ENCODE measurements around the gene ANO2.

Gene ANO2

DNA sequence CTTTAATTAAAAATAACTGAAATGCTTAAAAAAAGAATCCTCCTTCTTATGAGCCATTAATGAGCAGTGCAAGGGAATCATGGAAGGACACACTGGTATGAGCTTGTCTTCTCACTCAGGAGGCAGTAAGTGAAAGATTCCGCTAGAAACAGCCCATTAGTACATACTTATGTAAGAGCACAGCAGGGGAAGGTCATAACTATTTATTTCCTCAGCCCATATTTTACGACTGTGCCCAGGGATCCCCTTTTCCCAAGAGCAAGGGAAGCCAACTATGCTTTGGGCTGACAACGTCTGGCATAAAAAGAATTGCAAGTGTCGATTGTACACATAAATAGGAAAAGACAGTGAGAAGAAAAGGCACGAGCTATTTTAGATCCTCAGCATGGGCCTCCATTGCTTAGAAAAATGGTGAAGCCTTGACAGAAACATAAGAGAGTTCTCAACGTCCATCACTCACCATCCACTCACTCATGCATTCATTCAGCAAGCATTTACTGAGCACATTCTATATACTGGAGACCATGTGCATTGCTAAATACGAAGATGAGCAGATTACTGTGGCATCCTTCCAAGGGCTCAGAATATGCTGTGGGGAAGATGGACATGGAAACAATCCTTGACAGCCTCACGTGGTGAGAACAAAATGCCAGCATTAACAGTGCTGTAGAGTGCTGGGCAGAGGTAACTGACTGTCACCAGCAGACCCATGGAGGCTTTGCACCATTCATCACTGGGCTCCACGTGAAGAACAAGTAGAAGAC is 360.5 kb downstream of the ANO2 start:
- TF ChIP-seq, protein P1, sequence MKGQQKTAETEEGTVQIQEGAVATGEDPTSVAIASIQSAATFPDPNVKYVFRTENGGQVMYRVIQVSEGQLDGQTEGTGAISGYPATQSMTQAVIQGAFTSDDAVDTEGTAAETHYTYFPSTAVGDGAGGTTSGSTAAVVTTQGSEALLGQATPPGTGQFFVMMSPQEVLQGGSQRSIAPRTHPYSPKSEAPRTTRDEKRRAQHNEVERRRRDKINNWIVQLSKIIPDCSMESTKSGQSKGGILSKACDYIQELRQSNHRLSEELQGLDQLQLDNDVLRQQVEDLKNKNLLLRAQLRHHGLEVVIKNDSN (IDR thresholded peaks at IDR 0.05), result no peak
- TF ChIP-seq EP300 (IDR thresholded peaks at IDR 0.05; ENCODE audit: borderline replicate concordance) (no peak), CREB1 (IDR thresholded peaks at IDR 0.05; ENCODE audit: low read depth) (no peak), YY1 (IDR thresholded peaks at IDR 0.05; ENCODE audit: low read depth) (no peak), RAD21 (IDR thresholded peaks at IDR 0.05; ENCODE audit: low read depth) (no peak), ZBTB7A (IDR thresholded peaks at IDR 0.05; ENCODE audit: low read depth) (no peak), TCF12 (IDR thresholded peaks at IDR 0.05; ENCODE audit: low read depth) (no peak), FOXM1 (IDR thresholded peaks at IDR 0.05; ENCODE audit: borderline replicate concordance, low read depth) (no peak), TEAD4 (IDR thresholded peaks at IDR 0.05) (no peak)

DNA sequence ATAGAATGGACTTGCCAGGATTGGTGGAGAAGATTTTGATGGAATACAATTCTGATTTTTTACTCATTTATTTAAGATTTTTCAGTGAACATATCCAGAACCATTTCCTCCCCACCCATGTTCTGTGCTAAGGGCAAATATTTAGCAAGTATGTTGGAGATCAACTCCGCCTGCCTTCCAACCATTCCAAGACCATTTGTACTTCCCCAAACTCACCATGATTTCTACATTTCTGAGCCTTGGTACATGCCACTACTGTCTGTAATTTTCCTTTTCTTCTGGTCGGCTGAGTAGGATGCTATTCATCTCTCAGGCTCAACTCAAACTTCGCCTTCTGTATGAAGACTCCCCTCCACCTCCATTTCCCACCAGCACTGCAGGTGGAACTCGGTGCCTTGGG is 362.5 kb downstream of the ANO2 start:
- no peak for TF ChIP-seq RAD21 (IDR thresholded peaks at IDR 0.05; ENCODE audit: low read depth)
- TF ChIP-seq, protein P2, sequence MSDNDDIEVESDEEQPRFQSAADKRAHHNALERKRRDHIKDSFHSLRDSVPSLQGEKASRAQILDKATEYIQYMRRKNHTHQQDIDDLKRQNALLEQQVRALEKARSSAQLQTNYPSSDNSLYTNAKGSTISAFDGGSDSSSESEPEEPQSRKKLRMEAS (IDR thresholded peaks at IDR 0.05), result no peak
- no peak for TF ChIP-seq NFIC (IDR thresholded peaks at IDR 0.05)
- TF ChIP-seq, protein P1 (IDR thresholded peaks at IDR 0.05), result no peak
- TF ChIP-seq, protein P3, sequence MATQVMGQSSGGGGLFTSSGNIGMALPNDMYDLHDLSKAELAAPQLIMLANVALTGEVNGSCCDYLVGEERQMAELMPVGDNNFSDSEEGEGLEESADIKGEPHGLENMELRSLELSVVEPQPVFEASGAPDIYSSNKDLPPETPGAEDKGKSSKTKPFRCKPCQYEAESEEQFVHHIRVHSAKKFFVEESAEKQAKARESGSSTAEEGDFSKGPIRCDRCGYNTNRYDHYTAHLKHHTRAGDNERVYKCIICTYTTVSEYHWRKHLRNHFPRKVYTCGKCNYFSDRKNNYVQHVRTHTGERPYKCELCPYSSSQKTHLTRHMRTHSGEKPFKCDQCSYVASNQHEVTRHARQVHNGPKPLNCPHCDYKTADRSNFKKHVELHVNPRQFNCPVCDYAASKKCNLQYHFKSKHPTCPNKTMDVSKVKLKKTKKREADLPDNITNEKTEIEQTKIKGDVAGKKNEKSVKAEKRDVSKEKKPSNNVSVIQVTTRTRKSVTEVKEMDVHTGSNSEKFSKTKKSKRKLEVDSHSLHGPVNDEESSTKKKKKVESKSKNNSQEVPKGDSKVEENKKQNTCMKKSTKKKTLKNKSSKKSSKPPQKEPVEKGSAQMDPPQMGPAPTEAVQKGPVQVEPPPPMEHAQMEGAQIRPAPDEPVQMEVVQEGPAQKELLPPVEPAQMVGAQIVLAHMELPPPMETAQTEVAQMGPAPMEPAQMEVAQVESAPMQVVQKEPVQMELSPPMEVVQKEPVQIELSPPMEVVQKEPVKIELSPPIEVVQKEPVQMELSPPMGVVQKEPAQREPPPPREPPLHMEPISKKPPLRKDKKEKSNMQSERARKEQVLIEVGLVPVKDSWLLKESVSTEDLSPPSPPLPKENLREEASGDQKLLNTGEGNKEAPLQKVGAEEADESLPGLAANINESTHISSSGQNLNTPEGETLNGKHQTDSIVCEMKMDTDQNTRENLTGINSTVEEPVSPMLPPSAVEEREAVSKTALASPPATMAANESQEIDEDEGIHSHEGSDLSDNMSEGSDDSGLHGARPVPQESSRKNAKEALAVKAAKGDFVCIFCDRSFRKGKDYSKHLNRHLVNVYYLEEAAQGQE (IDR thresholded peaks at IDR 0.05; ENCODE audit: low read depth), result no peak
- no peak for TF ChIP-seq TAF1 (IDR thresholded peaks at IDR 0.05; ENCODE audit: low read depth)
- no peak for TF ChIP-seq CREB1 (IDR thresholded peaks at IDR 0.05; ENCODE audit: low read depth)
- no peak for TF ChIP-seq TCF12 (IDR thresholded peaks at IDR 0.05; ENCODE audit: low read depth)

DNA sequence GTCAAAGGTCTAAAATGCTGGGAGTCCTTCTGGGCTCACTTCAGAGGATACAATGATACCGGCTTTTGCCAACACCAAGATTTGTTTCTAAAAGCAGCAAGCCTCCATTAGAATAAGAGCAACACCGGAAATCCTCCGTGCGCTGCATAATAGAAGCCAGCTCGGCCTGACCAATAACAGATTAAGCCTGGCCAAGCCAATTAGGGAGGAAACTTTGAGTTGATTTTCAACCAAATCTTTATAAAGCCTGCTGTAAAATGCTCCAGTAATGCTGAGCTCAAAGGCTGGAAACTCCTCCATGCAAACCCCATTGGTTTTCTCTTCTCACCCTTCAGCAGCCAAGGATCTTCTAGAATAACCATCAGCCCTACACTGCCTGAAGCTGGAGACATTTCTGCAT is 363.0 kb downstream of the ANO2 start:
- no peak for TF ChIP-seq TEAD4 (IDR thresholded peaks at IDR 0.05)
- TF ChIP-seq FOXM1 (IDR thresholded peaks at IDR 0.05; ENCODE audit: borderline replicate concordance, low read depth), result no peak
- TF ChIP-seq, protein P3 (IDR thresholded peaks at IDR 0.05; ENCODE audit: low read depth), result no peak
- TF ChIP-seq CEBPB (IDR thresholded peaks at IDR 0.05), result no peak
- no peak for TF ChIP-seq EP300 (IDR thresholded peaks at IDR 0.05; ENCODE audit: borderline replicate concordance)
- no peak for TF ChIP-seq NFIC (IDR thresholded peaks at IDR 0.05)
- no peak for TF ChIP-seq CREB1 (IDR thresholded peaks at IDR 0.05; ENCODE audit: low read depth)
- no peak for TF ChIP-seq TCF12 (IDR thresholded peaks at IDR 0.05; ENCODE audit: low read depth)
- TF ChIP-seq RAD21 (IDR thresholded peaks at IDR 0.05; ENCODE audit: low read depth), result no peak
- TF ChIP-seq, protein P2 (IDR thresholded peaks at IDR 0.05), result no peak
- no peak for TF ChIP-seq ZBTB7A (IDR thresholded peaks at IDR 0.05; ENCODE audit: low read depth)
- no peak for TF ChIP-seq EGR1 (IDR thresholded peaks at IDR 0.05)
- TF ChIP-seq, protein P1 (IDR thresholded peaks at IDR 0.05), result no peak
- no peak for TF ChIP-seq TAF1 (IDR thresholded peaks at IDR 0.05; ENCODE audit: low read depth)
- TF ChIP-seq YY1 (IDR thresholded peaks at IDR 0.05; ENCODE audit: low read depth), result no peak

DNA sequence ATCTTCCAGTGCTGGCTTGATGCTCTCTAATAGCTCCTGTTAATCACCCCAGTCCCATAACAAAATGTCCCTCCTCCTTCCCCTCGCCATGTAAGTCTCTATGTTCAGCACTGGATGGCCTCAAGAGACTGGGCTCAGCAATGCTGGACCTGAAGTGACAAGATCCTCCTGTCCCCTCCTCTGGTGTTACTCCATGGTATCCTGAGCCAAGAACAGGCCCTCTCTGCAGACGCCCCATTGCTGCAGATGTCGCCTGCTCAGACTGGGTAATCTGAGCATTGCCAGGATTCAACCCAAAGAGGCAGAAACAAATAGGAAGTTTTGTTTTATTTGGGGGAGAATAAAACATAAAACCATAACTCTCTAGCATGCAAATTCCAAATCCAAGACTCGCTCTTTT is 363.4 kb downstream of the ANO2 start:
- TF ChIP-seq TCF12 (IDR thresholded peaks at IDR 0.05; ENCODE audit: low read depth) (no peak), EGR1 (IDR thresholded peaks at IDR 0.05) (no peak), CEBPB (IDR thresholded peaks at IDR 0.05) (no peak), RAD21 (IDR thresholded peaks at IDR 0.05; ENCODE audit: low read depth) (no peak), NFIC (IDR thresholded peaks at IDR 0.05) (no peak), EP300 (IDR thresholded peaks at IDR 0.05; ENCODE audit: borderline replicate concordance) (no peak), ZBTB7A (IDR thresholded peaks at IDR 0.05; ENCODE audit: low read depth) (no peak), CREB1 (IDR thresholded peaks at IDR 0.05; ENCODE audit: low read depth) (no peak), FOXM1 (IDR thresholded peaks at IDR 0.05; ENCODE audit: borderline replicate concordance, low read depth) (no peak), YY1 (IDR thresholded peaks at IDR 0.05; ENCODE audit: low read depth) (no peak), TAF1 (IDR thresholded peaks at IDR 0.05; ENCODE audit: low read depth) (no peak)
- TF ChIP-seq, protein P1 (IDR thresholded peaks at IDR 0.05), result no peak
- TF ChIP-seq, protein P3 (IDR thresholded peaks at IDR 0.05; ENCODE audit: low read depth), result no peak
- TF ChIP-seq, protein P2 (IDR thresholded peaks at IDR 0.05), result no peak
